Mesothelial cell of epicardium (in vitro differentiated cells): ENCODE results near the gene SRD5A3. TPM values are rescaled to one million over a fixed set of nuclear protein-coding genes. Genes with fewer than 3 reads are reported as not detected.
A peak's percentile ranks its signal among the peaks of the same experiment; 100 is the strongest.

Source experiments
- DNase-seq, 2 experiments: peaks; one replicate each; pipeline ENCODE4 v3.0.0; 2021; ENCODE audit warnings: low spot score in 2 of 2; ENCODE audit not compliant: unreplicated experiment in 2 of 2
- H3K27ac Mint-ChIP-seq: 2 replicates; pipeline ENCODE4 v1.8.0; 2021; ENCODE audit warnings: mixed read lengths
- H3K27me3 Mint-ChIP-seq: 2 replicates; pipeline ENCODE4 v1.8.0; 2021; ENCODE audit warnings: low read depth, mixed read lengths
- H3K36me3 Mint-ChIP-seq: 2 replicates; pipeline ENCODE4 v1.8.0; 2021; ENCODE audit warnings: mixed read lengths
- H3K4me1 Mint-ChIP-seq: 2 replicates; pipeline ENCODE4 v1.8.0; 2021; ENCODE audit warnings: mixed read lengths
- H3K4me3 Mint-ChIP-seq: 2 replicates; pipeline ENCODE4 v1.8.0; 2021; ENCODE audit warnings: mild to moderate bottlenecking, moderate library complexity, mixed read lengths
- H3K9me3 Mint-ChIP-seq: 2 replicates; pipeline ENCODE4 v1.8.0; 2021; ENCODE audit warnings: mixed read lengths
- total RNA-seq: library from RNA; stranded (reverse); gene quantifications from 3 replicates; pipeline ENCODE4 v1.2.1, GENCODE V29; 2021
- TF ChIP-seq, protein P1 (sequence below): fragments of 200-600 bp; sonication (generic); IDR thresholded peaks from one replicate; pipeline ENCODE4 v1.5.0; 2021; ENCODE audit warnings: antibody characterized with exemption; ENCODE audit not compliant: unreplicated experiment

Gene SRD5A3
- total RNA-seq, 1 donor from 2014 or later, result 17.5 TPM

DNA sequence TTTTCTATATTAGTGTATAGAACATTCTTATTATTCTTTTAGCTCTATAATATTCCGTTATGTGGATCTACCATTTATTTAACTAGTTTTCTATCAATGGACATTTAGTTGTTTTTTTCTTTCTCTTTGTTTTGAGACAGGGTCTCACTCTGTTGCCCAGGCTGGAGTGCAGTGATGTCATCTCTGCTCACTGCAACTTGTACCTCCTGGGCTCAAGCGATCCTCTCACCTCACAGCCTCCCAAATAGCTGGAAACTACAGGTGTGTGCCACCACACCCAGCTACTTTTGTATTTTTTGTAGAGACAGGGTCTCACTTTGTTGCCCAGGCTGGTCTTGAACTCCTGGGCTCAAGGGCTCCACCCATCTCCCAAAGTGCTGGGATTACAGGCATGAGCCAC lies 60.5 kb downstream of the SRD5A3 start:
- H3K36me3 Mint-ChIP-seq, result peaks cover 22% of the 10 kb centered on the region
- H3K27ac Mint-ChIP-seq, result no peak overlapping the region
- H3K4me3 Mint-ChIP-seq, result no peak overlapping the region
- H3K4me1 Mint-ChIP-seq, result peaks cover 6% of the 10 kb centered on the region
- H3K9me3 Mint-ChIP-seq, result no peaks in the 10 kb centered on the region
- no peaks in the 10 kb centered on the region for H3K27me3 Mint-ChIP-seq
- DNase-seq, result no peak
- TF ChIP-seq, protein P1, sequence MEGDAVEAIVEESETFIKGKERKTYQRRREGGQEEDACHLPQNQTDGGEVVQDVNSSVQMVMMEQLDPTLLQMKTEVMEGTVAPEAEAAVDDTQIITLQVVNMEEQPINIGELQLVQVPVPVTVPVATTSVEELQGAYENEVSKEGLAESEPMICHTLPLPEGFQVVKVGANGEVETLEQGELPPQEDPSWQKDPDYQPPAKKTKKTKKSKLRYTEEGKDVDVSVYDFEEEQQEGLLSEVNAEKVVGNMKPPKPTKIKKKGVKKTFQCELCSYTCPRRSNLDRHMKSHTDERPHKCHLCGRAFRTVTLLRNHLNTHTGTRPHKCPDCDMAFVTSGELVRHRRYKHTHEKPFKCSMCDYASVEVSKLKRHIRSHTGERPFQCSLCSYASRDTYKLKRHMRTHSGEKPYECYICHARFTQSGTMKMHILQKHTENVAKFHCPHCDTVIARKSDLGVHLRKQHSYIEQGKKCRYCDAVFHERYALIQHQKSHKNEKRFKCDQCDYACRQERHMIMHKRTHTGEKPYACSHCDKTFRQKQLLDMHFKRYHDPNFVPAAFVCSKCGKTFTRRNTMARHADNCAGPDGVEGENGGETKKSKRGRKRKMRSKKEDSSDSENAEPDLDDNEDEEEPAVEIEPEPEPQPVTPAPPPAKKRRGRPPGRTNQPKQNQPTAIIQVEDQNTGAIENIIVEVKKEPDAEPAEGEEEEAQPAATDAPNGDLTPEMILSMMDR, result no peak

DNA sequence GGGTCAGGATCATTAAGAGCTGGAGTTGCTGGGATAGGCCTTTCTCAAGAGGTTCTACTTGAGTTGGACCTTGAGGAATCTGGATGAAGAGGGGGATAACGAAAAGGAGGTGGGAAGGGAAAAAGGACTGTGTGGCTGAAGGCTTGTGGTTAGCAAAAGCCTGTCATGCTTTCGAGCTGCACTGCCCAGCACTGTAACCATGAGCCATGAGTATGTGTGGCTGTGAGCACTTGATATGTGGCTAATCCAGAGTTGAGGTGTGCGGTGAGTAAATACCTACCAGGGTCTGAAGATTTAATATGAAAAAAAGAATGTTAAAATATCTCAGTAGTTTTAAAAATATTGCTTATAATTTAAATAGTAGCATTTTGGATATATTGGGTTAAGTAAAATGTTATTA lies 61.1 kb downstream of the SRD5A3 start:
- no peaks in the 10 kb centered on the region for H3K27me3 Mint-ChIP-seq
- H3K27ac Mint-ChIP-seq, result no peak overlapping the region
- no peak for DNase-seq
- no peak overlapping the region for H3K4me3 Mint-ChIP-seq
- peaks cover 6% of the 10 kb centered on the region for H3K4me1 Mint-ChIP-seq
- H3K9me3 Mint-ChIP-seq, result no peaks in the 10 kb centered on the region
- H3K36me3 Mint-ChIP-seq, result peaks cover 26% of the 10 kb centered on the region
- TF ChIP-seq, protein P1, result no peak

DNA sequence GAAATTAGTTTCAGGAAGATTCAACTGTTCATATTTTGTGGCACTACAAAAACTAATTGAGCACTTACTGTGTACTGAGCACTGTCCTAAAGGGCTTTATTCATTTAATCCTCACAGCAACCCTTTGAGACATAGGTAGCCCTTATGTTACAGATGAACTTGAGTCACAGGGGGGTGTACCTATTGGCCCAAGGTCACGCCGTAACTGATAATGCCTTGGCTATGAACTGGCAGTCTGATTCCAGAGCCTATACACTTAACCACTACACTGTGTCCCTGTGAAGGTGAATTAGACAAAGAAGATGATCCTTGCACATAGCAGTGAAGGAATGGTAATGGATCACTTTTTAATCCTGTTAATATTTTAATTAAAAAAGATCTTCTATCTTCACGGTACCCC lies 61.7 kb downstream of the SRD5A3 start:
- Mint-ChIP-seq H3K4me1 (peaks cover 6% of the 10 kb centered on the region), H3K9me3 (no peaks in the 10 kb centered on the region), H3K4me3 (no peak overlapping the region), H3K36me3 (peaks cover 26% of the 10 kb centered on the region), H3K27ac (no peak overlapping the region), H3K27me3 (no peaks in the 10 kb centered on the region)
- TF ChIP-seq, protein P1, result no peak
- no peak for DNase-seq

DNA sequence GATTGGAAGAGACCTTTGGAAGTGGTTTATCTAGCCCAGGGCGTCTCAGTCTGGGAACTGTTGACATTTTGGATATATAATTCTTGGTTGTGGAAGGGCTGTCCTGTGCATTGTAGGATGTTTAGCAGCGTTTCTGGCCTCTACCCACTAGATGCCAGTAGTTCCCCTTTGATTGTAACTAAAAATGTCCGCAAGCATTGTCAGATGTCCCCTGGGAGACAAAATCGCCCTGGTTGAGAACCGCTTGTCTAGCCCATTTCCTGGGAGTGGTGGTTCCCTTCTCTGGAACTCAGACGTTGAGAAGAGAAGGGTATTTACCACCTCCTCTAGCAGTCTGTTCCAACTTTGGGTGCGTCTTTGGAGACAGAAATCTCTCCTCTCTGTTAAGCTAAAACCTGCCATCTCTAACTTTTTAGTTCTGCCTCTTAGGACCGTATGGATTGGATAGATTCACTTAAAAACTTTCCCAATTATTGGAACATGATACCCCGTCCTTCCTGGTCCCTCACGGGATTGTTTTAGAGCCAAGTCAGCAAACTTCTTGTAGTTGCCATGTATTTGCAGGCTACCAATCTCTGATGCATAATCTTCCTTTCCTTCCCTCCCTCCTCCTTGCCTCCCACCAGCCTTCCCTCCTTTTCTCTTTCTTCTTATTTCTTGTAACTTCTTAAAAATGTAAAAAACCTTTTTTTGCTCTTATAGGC lies 63.6 kb downstream of the SRD5A3 start:
- peaks cover 6% of the 10 kb centered on the region for H3K4me1 Mint-ChIP-seq
- no peaks in the 10 kb centered on the region for H3K9me3 Mint-ChIP-seq
- peaks cover 20% of the 10 kb centered on the region for H3K36me3 Mint-ChIP-seq
- no peak for DNase-seq
- no peak overlapping the region for H3K4me3 Mint-ChIP-seq
- peak overlapping the region; percentile 5 for H3K27ac Mint-ChIP-seq
- TF ChIP-seq, protein P1, result no peak
- H3K27me3 Mint-ChIP-seq, result no peaks in the 10 kb centered on the region

DNA sequence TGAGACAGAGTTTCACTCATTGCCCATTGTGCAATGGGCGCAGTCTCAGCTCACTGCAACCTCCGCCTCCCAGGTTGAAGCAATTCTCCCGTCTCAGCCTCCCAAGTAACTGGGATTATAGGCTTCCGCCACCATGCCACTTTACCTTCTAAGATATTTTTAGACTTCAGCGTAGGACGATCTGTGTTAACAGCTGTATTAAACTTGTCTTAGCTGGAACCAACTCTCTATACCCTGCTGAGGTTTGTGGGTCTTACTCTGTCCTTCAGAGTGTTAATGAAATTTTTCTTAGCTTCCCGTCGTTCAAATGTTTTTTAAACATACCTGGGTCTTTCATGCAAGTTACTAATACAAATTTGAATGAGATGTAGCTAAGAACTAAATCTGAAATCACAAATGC lies 64.4 kb downstream of the SRD5A3 start:
- Mint-ChIP-seq H3K4me3 (no peak overlapping the region), H3K36me3 (peaks cover 19% of the 10 kb centered on the region), H3K4me1 (peaks cover 2% of the 10 kb centered on the region), H3K27me3 (no peaks in the 10 kb centered on the region), H3K27ac (no peak overlapping the region), H3K9me3 (no peaks in the 10 kb centered on the region)
- DNase-seq, result no peak
- TF ChIP-seq, protein P1, result no peak
